GM21423 (cell line): ENCODE data around the gene CRY2.
"Not testable (repeated sequence)": the region's sequence is repeated elsewhere in the genome, so short reads cannot be mapped to it uniquely, and the experiment has no call there.

Experiments used
- ATAC-seq: cut with Tn5 transposase; IDR thresholded peaks from one replicate; pipeline ENCODE4 v1.9.1; 2021; ENCODE audit warnings: mild to moderate bottlenecking, moderate library complexity; ENCODE audit not compliant: unreplicated experiment

Gene CRY2

DNA sequence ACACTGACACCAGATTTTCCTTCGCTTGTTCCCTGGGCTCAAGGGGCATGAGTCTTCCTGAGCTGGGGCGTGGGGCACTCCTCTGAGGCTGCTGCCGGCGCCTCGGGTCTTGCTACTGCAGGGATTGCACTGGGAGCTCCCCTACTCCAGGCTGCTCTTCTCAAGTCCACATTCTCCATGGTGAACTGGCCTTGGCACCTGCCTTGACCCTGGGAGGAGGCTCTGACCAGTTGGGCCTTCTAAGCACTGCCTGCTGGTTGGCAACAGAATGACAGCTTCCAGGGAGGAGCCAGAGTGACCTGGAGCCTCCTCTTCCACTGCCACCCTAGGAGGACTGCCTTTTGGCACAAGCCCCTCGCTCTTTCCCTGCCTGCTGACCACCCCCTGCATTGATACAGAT is 50.3 kb downstream of the CRY2 start:
- no peak for ATAC-seq

DNA sequence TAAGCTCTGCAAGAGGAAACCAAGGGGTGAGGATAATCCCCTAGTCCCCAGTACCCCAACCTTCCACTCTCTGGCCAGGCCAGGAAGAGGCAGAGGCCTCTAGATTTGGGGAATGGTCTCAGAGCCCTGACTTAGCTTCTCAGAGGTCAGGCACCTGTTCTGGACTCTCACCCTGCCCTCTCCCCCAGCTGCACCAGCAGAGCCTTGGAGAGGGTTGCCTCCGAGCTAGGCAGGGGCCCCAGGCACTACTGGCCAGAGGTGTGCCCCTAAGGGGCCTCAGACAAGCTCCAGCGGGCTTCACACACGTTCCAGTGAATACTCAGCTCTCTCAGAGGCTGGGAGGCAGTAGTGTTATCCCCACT is 51.8 kb downstream of the CRY2 start:
- no peak for ATAC-seq

GRCh38 chr11:45899448-45900174 is 52.3 kb downstream of the CRY2 start:
- no peak for ATAC-seq

DNA sequence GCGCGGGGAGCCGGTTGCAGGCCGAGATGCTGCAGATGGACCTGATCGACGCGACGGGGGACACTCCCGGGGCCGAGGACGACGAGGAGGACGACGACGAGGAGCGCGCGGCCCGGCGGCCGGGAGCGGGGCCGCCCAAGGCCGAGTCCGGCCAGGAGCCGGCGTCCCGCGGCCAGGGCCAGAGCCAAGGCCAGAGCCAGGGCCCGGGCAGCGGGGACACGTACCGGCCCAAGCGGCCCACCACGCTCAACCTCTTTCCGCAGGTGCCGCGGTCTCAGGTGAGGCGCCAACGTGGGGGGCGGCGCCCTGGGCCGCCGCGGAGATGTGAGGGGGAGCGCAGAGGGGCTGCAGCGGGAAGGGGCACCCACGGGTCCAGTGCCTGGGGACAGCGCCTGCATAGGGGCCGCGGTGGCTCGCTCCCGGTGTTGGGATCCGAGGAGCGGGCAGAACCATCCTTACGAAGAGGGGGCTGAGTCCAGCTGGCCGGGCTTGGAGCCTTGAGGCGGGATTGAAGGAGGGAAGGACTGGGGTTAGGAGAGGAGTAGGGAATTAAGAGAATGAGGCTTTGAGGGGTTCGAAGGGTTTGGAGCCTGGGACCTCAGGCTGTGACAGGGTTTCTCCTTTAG is 53.0 kb downstream of the CRY2 start:
- not testable (repeated sequence) for ATAC-seq

DNA sequence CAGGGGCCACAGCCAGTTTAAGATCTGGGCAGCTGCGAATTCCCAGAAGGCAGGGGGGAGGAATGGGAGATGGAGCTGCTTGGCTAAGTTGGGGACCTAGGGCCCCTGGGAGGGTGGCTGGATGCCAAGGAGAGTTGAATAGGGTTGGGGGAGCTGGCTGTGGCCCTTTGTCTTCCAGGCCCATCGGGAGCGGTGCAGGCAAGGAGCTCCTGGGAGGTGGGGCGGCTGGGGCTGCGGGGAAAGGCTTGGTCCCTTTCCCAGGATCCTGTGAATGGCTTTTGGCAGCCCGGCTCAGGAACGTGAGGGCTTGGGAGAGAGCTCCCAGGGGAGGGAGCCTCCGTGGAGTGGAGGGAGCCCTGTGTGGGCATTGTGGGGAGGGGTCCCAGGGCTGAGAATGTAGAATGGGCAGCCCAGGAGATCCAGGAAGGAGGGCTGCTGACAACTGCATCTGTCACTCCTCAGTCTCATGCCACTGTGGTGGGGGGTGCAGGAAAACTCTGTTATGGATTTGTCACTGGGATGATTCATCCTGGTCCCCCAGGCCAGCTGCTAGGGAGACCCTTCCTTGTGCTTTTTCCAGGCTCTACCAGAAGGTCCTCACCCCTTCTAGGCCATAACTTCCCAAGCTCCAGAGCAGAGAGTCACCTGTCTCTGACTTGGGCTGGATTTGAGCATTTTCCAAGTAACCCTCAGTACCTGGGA is 53.8 kb downstream of the CRY2 start:
- no peak for ATAC-seq

DNA sequence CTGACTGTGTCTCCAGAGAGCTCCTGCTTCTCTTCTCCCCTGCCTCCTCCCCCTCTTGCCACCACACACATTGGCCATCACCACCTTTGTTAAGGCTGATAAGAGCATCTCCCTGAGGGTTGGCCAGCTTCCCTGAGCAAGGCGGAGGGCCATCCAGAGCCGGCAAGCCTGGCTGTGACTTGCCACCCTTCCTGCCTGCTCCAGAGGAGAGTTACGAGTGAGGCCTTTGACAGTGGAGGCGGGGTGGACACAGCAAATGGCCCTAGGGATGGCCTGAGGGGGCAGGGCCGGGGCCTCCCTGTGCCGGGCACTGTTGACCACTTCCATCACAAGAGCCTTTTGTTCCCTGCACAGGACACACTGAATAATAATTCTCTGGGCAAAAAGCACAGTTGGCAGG is 54.4 kb downstream of the CRY2 start:
- no peak for ATAC-seq

DNA sequence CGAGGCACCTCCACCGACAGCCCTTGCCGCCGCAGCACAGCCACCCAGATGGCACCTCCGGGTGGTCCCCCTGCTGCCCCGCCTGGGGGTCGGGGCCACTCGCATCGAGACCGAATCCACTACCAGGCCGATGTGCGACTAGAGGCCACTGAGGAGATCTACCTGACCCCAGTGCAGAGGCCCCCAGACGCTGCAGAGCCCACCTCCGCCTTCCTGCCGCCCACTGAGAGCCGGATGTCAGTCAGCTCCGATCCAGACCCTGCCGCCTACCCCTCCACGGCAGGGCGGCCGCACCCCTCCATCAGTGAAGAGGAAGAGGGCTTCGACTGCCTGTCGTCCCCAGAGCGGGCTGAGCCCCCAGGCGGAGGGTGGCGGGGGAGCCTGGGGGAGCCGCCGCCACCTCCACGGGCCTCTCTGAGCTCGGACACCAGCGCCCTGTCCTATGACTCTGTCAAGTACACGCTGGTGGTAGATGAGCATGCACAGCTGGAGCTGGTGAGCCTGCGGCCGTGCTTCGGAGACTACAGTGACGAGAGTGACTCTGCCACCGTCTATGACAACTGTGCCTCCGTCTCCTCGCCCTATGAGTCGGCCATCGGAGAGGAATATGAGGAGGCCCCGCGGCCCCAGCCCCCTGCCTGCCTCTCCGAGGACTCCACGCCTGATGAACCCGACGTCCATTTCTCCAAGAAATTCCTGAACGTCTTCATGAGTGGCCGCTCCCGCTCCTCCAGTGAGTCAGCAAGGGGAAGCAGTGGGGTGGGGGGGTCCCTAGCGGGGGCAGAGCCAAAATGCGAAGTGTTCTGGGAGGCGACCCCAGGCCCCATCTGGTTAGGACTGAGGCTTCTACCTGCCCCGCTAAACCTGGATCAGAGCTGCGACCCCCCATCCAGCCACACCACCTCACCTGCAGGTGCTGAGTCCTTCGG is 55.4 kb downstream of the CRY2 start:
- ATAC-seq: no peak

- no peak for ATAC-seq
These were observed 57.1 kb downstream of the CRY2 start for GRCh38 chr11:45904309-45904915.

GRCh38 chr11:45905095-45905494 is 57.8 kb downstream of the CRY2 start:
- ATAC-seq: no peak

DNA sequence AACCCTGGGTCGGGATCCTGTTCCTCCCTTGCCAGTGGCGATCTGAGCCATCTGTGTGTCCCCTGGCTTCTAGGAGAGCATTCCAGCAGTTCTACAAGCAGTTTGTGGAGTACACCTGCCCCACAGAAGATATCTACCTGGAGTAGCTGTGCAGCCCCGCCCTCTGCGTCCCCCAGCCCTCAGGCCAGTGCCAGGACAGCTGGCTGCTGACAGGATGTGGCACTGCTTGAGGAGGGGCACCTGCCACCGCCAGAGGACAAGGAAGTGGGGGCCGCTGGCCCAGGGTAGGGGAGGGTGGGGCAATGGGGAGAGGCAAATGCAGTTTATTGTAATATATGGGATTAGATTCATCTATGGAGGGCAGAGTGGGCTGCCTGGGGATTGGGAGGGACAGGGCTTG is 58.3 kb downstream of the CRY2 start:
- not testable (repeated sequence) for ATAC-seq

DNA sequence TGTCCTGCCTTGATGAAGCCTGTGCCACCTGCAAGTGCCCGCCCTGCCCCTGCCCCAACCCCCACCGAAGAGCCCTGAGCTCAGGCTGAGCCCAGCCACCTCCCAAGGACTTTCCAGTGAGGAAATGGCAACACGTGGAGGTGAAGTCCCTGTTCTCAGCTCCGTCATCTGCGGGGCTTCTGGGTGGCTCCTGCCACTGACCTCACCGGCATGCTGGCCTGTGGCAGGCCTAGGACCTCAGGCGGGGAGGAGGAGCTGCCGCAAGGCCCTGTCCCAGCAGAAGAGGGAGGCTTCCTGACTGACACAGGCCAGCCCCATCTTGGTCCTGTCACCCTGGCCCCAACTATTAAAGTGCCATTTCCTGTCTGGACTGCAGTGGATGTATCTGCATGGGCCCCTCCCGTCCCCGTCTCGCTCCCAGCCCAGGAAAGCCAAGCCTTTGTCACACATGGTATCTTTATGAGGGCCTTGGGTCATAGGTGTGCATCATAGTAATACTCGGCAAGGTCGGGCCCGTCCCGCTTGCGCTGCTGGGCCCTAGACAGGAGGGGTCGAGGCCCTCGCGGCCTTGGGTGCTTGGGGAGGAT is 58.9 kb downstream of the CRY2 start:
- no peak for ATAC-seq

- ATAC-seq: no peak
These were observed 59.8 kb downstream of the CRY2 start, which contains the start of gene FREY1 for GRCh38 chr11:45906965-45907611. FREY1 (minus strand) TSS chr11:45907271; CDS start chr11:45907245, 26 bp downstream.

DNA sequence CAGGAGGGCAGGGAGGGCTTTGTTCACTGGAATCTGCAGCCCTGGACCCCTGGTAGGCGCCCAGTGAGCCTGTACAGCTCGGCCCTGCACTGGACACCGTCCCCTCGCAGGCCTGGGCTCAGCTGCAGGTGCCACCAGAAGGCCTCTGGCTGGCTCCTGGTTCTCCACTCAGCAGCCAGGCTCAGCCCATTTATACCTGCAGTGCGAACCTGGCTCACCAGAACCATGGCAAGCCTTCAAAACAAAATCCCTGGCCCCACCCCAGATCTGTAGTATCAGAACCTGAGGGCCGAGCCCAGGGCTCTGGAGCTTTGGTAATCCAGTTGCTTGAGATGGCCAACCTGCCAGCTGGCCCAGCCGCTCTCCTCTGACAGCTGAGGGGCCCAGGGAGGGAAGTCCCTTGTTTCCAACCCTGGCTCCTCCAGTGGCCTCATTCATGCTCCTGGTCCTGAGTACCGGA is 60.7 kb downstream of the CRY2 start:
- ATAC-seq: no peak

DNA sequence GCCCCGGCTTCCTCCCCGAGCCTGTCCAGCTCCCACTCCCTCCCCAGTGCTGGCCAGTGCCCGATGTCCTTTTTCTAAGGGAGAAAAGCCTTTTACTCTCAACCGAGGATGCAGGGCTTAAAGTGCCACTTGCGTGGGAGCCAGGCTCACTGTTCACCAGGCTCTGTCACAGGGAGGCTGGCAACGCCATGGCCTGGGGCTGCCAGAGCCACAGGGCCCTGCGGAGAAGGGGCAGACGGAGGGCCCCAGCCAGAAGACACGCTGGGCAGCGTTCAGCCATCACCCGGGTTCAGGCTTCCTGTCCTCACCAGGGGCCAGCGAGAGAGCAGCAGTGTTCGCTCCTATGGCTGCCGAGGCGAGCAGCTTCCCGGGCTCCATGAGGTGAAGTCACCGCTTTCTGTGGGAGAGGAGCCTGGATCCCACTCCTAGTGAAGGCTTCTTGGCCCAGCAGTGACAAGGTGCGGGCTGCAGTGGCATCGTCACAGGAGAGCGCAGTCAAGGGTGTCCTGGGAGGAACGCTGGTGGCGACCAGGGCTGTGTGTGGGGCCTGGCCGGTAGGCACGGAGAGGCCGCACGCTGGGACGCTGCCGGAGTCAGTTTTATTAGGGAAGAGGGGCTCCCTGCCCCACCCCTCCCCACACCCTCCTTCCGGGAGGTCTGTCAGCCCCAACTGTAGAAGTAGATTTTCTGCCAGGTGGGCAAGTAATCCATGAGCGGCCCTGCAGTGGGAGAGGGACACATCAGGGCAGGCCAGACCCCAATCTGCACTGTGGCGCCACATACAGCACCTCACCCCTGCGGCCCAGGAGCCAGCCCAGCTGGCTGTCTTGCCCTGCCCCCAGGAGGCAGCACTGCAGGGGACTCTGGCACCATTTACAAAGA is 62.6 kb downstream of the CRY2 start:
- no peak for ATAC-seq

DNA sequence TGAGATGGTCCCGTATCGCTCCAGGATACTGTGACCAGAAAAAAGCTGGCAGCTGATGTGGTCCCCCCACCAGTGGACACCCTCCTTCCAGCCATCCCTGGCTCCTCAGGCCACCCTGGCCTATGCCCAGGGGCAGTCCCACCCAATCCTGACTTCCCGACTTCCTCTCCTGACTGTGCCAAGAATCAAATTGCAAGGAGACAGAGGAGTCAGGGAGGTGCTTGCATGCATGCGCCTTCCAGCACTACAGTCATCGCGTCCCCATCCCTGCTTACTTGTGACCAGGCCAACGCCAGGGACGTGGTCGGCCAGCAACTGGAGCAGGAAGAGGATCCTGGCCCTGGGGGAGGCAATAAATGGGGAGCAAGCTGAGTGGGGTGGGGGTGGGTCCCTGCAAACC is 63.3 kb downstream of the CRY2 start:
- ATAC-seq: no peak

DNA sequence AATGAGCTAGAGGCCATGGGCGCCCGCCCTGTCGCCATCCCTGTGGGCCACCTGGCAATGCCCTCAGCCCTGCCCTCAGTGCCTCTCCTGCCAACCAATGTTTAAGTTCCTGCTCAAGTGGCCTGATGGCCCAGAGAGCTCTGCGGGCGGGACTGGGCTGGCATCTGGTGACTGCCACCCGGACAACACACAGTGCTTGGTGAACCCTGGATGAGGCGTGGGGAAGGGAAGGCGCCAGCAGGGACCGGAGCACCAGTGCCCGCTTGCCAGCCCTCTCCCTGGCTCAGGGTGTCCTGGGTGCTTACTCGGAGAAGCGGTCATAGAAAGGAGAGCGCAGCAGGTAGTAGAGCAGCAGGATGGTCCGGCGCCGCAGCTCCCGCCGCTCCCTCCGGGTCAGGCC is 66.2 kb downstream of the CRY2 start:
- ATAC-seq: no peak

DNA sequence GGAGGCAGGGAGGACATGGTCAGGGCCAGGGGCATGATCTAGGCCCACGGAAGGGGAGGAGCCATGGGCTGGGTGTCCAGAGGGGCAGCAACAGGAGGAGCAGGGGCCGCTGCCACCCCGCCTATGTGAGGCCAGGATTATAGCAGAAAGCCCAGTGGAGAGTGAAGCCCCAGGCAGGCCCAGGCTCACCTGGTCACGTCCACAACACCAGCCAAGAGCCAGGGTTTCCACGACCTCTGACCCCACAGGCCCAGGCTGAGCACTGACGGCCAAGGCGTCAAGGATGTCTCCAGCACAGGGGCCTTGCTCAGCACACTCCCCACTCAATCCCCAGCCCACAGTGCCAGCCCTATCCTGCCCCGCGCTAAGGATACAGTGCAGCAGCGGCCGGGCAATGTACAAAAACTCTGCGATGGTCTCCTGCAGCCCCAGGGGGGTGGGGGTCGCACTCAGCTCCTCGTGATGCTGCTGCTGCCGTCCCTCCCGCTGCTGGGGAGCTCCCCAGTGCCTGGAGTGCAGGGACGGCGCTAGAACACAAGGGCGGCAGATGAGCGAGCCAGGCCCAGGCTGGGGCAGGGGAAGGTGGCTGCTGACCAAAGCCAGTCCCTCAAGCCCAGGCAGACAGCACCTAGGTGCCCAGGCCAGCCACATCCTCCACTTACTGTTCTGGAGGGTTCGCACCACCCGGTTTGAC is 66.8 kb downstream of the CRY2 start:
- ATAC-seq: no peak

GRCh38 chr11:45915446-45915845 is 68.2 kb downstream of the CRY2 start:
- ATAC-seq: no peak
